T47D (cell line): Measurements from ENCODE around the gene BCL11B.

ENCODE experiments used
- DNase-seq, 2 experiments: peaks; one replicate each; pipeline versions ENCODE4 v3.0.0 to v3.0.0-alpha.2; 2011 to 2012; ENCODE audit warnings: low read depth in 1 of 2, low spot score in 1 of 2
- JUND ChIP-seq: IDR thresholded peaks from 2 replicates; pipeline ENCODE4 v1.6.1; 2012; ENCODE audit warnings: low read depth
- in situ Hi-C: cut with HindIII; loops from 2 replicates; pipeline ENCODE4 v1.10.0; 2016; ENCODE audit warnings: low sequenced_read_pairs, low pct_unique_long_range_greater_than_20kb

The BCL11B gene

GRCh38 chr14:99260587-99261551 is 11.1 kb downstream of the BCL11B start:
- no peak for TF ChIP-seq JUND
- in situ Hi-C loops, result no loop called here
- no peak for DNase-seq

- no peak for DNase-seq
- in situ Hi-C loops, result no loop called here
- no peak for TF ChIP-seq JUND
These were observed 11.9 kb downstream of the BCL11B start for GRCh38 chr14:99260116-99260515.

GRCh38 chr14:99258876-99259726 is 12.9 kb downstream of the BCL11B start:
- TF ChIP-seq JUND, result no peak
- in situ Hi-C loops, result no loop called here
- DNase-seq, result no peak

- in situ Hi-C loops, result no loop called here
- no peak for TF ChIP-seq JUND
- DNase-seq, result no peak
These were observed 13.6 kb downstream of the BCL11B start for GRCh38 chr14:99258341-99258861.

- TF ChIP-seq JUND, result no peak
- DNase-seq, result no peak
- in situ Hi-C loops, result no loop called here
These were observed 14.2 kb downstream of the BCL11B start for GRCh38 chr14:99257673-99258221.

- TF ChIP-seq JUND, result no peak
- DNase-seq, result no peak
- in situ Hi-C loops, result no loop called here
These were observed 14.8 kb downstream of the BCL11B start for GRCh38 chr14:99257122-99257672.

- in situ Hi-C loops, result no loop called here
- peak in 1 of 2 experiments; percentile 74 for DNase-seq
- no peak for TF ChIP-seq JUND
These were observed 15.5 kb downstream of the BCL11B start for GRCh38 chr14:99256483-99256874.

GRCh38 chr14:99255621-99256482 is 16.1 kb downstream of the BCL11B start:
- no peak for DNase-seq
- in situ Hi-C loops, result no loop called here
- TF ChIP-seq JUND, result no peak

- in situ Hi-C loops, result no loop called here
These were observed 17.5 kb downstream of the BCL11B start for GRCh38 chr14:99254328-99255009.

GRCh38 chr14:99253890-99254289 is 18.1 kb downstream of the BCL11B start:
- no peak for TF ChIP-seq JUND
- in situ Hi-C loops, result no loop called here
- no peak for DNase-seq

More at GRCh38 chr14:99254328-99255009, 17.5 kb downstream of the BCL11B start:
- DNase-seq, result no peak
- no peak for TF ChIP-seq JUND
